Measurements from ENCODE around the gene TMEM164.

Gene TMEM164

DNA sequence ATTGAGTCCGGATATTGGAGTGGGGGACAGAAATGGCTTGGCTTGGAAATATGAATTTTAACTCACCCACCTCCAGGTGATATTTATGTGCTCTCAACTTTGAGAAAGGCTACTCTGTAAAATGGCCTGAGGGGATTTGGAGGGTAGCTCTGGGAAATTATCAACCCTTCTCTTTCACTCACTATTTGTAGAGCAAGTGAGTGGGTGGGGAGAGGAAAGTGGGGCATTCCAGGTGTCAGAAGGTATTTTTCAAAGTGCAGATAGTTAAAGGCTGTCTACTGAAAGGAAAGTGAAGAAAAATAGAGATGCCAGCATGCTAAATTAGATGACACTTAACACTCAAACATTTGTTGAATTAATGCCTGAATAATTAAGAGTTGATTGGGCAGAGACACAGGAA, 44.1 kb downstream of the TMEM164 start:
- H3K9me3 ChIP-seq (ENCODE audit: severe bottlenecking) = no peaks in the 10 kb centered on the region
- ATAC-seq (ENCODE audit: low read depth) (no peak), DNase-seq (ENCODE audit: low spot score) (no peak)
- no peak overlapping the region for H3K27ac ChIP-seq (ENCODE audit: poor library complexity, severe bottlenecking)
- TF ChIP-seq, protein P1, sequence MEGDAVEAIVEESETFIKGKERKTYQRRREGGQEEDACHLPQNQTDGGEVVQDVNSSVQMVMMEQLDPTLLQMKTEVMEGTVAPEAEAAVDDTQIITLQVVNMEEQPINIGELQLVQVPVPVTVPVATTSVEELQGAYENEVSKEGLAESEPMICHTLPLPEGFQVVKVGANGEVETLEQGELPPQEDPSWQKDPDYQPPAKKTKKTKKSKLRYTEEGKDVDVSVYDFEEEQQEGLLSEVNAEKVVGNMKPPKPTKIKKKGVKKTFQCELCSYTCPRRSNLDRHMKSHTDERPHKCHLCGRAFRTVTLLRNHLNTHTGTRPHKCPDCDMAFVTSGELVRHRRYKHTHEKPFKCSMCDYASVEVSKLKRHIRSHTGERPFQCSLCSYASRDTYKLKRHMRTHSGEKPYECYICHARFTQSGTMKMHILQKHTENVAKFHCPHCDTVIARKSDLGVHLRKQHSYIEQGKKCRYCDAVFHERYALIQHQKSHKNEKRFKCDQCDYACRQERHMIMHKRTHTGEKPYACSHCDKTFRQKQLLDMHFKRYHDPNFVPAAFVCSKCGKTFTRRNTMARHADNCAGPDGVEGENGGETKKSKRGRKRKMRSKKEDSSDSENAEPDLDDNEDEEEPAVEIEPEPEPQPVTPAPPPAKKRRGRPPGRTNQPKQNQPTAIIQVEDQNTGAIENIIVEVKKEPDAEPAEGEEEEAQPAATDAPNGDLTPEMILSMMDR (IDR thresholded peaks at IDR 0.05; ENCODE audit: poor library complexity, severe bottlenecking) = no peak
- H3K27me3 ChIP-seq (ENCODE audit: insufficient read depth, poor library complexity, severe bottlenecking) = no peaks in the 10 kb centered on the region
- H3K36me3 ChIP-seq (ENCODE audit: low read depth) = no peaks in the 10 kb centered on the region
- no peak overlapping the region for H3K4me3 ChIP-seq (ENCODE audit: severe bottlenecking)
- no peaks in the 10 kb centered on the region for H3K4me1 ChIP-seq (ENCODE audit: insufficient read depth, poor library complexity, severe bottlenecking)

DNA sequence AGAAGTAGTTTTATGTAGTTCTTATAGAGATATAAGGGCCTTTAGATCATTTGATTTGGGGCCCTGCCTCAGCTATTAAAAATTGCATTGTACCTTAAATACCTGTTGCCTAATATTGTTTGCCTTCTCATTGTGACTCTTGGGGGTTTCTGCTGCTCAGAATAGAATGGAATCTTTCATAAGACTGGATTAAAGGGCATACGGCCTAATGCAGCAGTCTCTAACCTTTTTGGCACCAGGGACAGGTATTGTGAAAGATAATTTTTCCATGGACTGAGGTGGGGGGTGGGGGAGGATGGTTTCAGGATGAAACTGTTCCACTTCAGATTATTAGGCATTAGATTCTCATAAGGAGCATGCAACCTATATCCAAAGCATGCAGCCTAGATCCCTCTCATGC, 46.2 kb downstream of the TMEM164 start:
- ATAC-seq (ENCODE audit: low read depth) = no peak
- Histone ChIP-seq H3K36me3 (ENCODE audit: low read depth) (no peaks in the 10 kb centered on the region), H3K4me1 (ENCODE audit: insufficient read depth, poor library complexity, severe bottlenecking) (no peaks in the 10 kb centered on the region), H3K4me3 (ENCODE audit: severe bottlenecking) (no peak overlapping the region), H3K27me3 (ENCODE audit: insufficient read depth, poor library complexity, severe bottlenecking) (no peaks in the 10 kb centered on the region), H3K27ac (ENCODE audit: poor library complexity, severe bottlenecking) (no peak overlapping the region), H3K9me3 (ENCODE audit: severe bottlenecking) (no peaks in the 10 kb centered on the region)
- TF ChIP-seq, protein P1 (IDR thresholded peaks at IDR 0.05; ENCODE audit: poor library complexity, severe bottlenecking) = no peak
- DNase-seq (ENCODE audit: low spot score) = no peak

DNA sequence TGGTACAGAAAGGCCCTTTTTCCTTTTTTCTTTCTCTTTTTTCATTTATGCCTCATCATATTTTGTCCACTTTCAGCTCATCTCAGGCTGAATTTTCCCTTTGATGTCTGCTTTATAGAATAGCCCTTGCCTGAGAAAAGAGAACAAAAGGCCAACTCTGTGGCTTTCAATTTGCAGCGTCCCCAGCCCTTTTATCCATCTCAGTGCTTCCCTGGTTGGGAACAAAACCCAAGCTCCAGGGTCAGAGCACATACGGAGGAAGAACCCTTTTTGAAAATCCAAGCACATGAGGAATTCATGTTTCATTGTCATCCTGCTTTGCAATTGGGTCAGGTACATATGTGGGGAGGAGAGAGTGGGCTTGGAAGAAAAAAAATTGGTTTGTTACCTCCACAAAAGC, 47.5 kb downstream of the TMEM164 start:
- Histone ChIP-seq H3K9me3 (ENCODE audit: severe bottlenecking) (no peaks in the 10 kb centered on the region), H3K27me3 (ENCODE audit: insufficient read depth, poor library complexity, severe bottlenecking) (no peaks in the 10 kb centered on the region), H3K27ac (ENCODE audit: poor library complexity, severe bottlenecking) (no peak overlapping the region), H3K4me1 (ENCODE audit: insufficient read depth, poor library complexity, severe bottlenecking) (no peaks in the 10 kb centered on the region), H3K4me3 (ENCODE audit: severe bottlenecking) (no peak overlapping the region), H3K36me3 (ENCODE audit: low read depth) (no peaks in the 10 kb centered on the region)
- DNase-seq (ENCODE audit: low spot score) (no peak), ATAC-seq (ENCODE audit: low read depth) (no peak)
- TF ChIP-seq, protein P1 (IDR thresholded peaks at IDR 0.05; ENCODE audit: poor library complexity, severe bottlenecking) = no peak

DNA sequence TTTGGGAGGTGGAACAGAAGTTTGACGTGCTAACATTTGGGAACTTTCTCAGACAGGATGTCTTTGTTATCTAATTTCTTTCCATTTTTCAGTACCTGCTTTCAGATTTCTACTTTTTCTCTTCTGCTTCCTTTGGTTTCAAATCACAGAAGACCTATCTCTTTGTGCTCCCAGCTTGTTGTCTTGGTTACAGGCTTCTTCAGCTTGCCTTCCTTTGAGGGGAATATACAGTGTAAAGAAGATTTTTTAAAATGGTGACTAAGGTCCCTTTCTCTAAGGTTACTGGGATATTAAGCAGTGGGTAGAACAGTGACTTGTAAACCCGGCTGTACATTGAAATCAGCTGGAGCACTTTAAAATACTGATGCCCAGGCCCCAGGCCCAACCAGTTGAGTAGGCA, 48.0 kb downstream of the TMEM164 start:
- TF ChIP-seq, protein P1 (IDR thresholded peaks at IDR 0.05; ENCODE audit: poor library complexity, severe bottlenecking) = no peak
- H3K4me1 ChIP-seq (ENCODE audit: insufficient read depth, poor library complexity, severe bottlenecking) = no peaks in the 10 kb centered on the region
- H3K27ac ChIP-seq (ENCODE audit: poor library complexity, severe bottlenecking) = no peak overlapping the region
- no peak overlapping the region for H3K4me3 ChIP-seq (ENCODE audit: severe bottlenecking)
- H3K36me3 ChIP-seq (ENCODE audit: low read depth) = no peaks in the 10 kb centered on the region
- H3K9me3 ChIP-seq (ENCODE audit: severe bottlenecking) = no peaks in the 10 kb centered on the region
- no peaks in the 10 kb centered on the region for H3K27me3 ChIP-seq (ENCODE audit: insufficient read depth, poor library complexity, severe bottlenecking)
- no peak for DNase-seq (ENCODE audit: low spot score)
- ATAC-seq (ENCODE audit: low read depth) = no peak

DNA sequence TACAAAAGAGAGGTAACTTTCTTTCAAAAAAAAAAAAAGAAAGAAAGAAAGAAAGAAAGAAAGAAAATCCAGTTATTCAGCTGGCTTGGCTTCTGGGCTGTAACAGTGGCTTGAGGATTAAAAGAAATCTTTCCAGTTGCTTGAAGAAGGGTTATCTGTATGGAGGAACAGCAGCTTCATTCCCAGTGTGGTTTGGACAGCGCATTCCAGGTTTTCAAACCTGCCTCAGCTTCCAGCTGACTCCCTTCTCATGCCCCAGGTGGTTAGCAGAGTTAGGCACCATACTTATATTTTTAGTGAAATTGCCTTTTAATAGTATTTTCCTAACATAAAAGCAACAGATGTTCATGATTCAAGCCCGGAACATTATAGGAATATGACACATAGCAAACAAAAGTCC, 48.6 kb downstream of the TMEM164 start:
- no peaks in the 10 kb centered on the region for H3K4me1 ChIP-seq (ENCODE audit: insufficient read depth, poor library complexity, severe bottlenecking)
- H3K27ac ChIP-seq (ENCODE audit: poor library complexity, severe bottlenecking) = no peak overlapping the region
- no peak for DNase-seq (ENCODE audit: low spot score)
- no peaks in the 10 kb centered on the region for H3K36me3 ChIP-seq (ENCODE audit: low read depth)
- H3K4me3 ChIP-seq (ENCODE audit: severe bottlenecking) = no peak overlapping the region
- no peaks in the 10 kb centered on the region for H3K9me3 ChIP-seq (ENCODE audit: severe bottlenecking)
- ATAC-seq (ENCODE audit: low read depth) = no peak
- TF ChIP-seq, protein P1 (IDR thresholded peaks at IDR 0.05; ENCODE audit: poor library complexity, severe bottlenecking) = no peak
- H3K27me3 ChIP-seq (ENCODE audit: insufficient read depth, poor library complexity, severe bottlenecking) = no peaks in the 10 kb centered on the region

Data from RWPE2 (cell line).